ENCODE results near the gene FBN1. TPM values are rescaled to one million over a fixed set of nuclear protein-coding genes. Genes with fewer than 3 reads are reported as not detected.

The FBN1 gene
- total and polyA plus RNA-seq, 5 donors, result 17.9 to 101 (median 63.1) TPM

DNA sequence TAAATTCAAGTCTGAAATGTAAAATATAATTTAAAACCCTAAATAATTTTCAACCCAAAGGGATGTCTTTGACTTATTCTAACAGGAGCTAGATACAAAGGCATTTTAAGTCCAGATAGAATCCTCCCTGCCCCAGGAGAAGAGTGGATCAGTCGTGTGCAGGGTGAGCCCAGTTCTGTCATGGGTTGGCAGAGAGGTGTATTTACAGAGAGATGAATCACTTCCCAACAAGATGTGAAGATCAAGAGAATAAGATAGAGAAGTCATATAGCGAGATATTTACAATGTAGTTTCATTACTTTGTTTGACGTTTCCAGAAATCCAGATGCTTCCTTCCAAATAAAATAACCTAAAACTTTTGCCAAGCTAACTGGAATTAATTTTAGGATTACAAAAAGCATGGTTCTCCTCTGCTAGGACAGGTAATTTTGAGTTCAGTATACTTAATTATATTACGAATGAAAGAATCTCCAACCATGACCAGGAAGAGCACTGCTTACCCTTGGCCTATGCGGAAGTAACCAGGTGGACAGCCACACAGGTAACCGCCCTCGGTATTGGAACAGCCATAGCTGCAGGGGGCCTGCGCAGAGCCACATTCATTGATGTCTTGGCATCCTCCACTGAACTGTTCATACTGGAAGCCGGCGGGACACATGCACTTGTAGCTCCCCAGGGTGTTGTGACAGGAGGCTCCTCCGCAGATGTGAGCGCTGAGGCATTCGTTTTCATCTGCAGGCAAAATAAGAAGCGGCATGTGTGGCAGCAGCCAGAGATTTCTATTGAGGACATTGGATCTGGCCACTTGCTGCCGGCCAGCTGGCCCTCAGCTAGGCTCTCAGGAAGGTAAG is 230.2 kb downstream of the FBN1 start:
- no peak overlapping the region for H3K4me3 ChIP-seq (ENCODE audit: low read length)
- H3K4me1 ChIP-seq (ENCODE audit: control insufficient read depth, insufficient read depth, low read length), result peaks cover 2% of the 10 kb centered on the region
- intact Hi-C loops (cut with DNase I), result no loop called here
- ATAC-seq (no peak), DNase-seq (no peak)
- H3K27ac ChIP-seq (ENCODE audit: low read length), result peak overlapping the region; percentile 50
- H3K27me3 ChIP-seq (ENCODE audit: control insufficient read depth, insufficient read depth), result no peaks in the 10 kb centered on the region
- WGBS, result 85% methylated on average over 15 of the region's 15 CpGs
- H3K9me3 ChIP-seq (ENCODE audit: control insufficient read depth, low read length), result no peaks in the 10 kb centered on the region

DNA sequence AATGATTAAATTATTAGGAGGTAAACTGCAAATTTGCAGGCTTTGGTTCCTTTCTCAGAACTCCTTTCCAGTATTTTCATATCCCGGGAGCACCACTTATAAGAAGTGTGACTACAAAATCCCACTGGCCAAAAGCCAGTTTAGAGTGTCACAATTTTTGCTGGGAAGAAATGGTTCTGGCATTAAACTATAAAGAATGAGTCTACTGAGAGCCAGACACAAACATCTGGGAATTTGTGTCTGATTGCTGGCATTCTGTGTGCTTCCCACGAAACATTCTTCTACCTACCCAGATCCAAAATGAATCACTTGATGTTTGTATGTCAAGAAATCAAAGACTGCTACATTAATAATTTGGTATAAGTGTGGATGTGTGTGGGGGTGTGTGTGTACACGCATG is 231.5 kb downstream of the FBN1 start:
- Histone ChIP-seq H3K4me3 (ENCODE audit: low read length) (no peak overlapping the region), H3K9me3 (ENCODE audit: control insufficient read depth, low read length) (no peaks in the 10 kb centered on the region), H3K4me1 (ENCODE audit: control insufficient read depth, insufficient read depth, low read length) (no peaks in the 10 kb centered on the region), H3K27me3 (ENCODE audit: control insufficient read depth, insufficient read depth) (no peaks in the 10 kb centered on the region), H3K27ac (ENCODE audit: low read length) (no peak overlapping the region)
- intact Hi-C loops (cut with DNase I), result no loop called here
- DNase-seq, result no peak
- ATAC-seq, result peak; percentile 30 to 63
- WGBS, result 61% methylated on average over 3 of the region's 3 CpGs

DNA sequence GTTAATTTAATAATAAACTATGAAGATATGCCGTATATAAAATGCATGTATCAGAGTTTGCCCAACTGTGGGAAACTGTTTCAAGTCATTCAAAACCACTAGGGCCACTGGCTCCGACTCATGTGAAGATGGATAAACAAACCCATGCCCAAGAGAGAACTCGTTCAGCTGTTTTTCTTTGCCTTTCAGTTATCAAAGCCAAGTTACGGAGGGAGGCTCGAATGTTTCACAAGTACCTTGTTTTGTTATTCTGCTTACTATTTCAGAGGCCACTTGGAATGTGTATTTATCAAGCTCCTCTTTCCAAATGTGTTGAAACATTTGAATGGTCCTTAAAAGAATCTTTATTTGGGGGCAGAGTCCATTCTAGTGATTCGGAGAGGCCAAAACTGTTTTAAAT is 232.2 kb downstream of the FBN1 start:
- Histone ChIP-seq H3K27me3 (ENCODE audit: control insufficient read depth, insufficient read depth) (no peaks in the 10 kb centered on the region), H3K9me3 (ENCODE audit: control insufficient read depth, low read length) (no peaks in the 10 kb centered on the region), H3K4me1 (ENCODE audit: control insufficient read depth, insufficient read depth, low read length) (no peaks in the 10 kb centered on the region), H3K27ac (ENCODE audit: low read length) (no peak overlapping the region), H3K4me3 (ENCODE audit: low read length) (no peak overlapping the region)
- DNase-seq (peak in 1 of 3 donors; percentile 54), ATAC-seq (peak; percentile 39 to 64)
- WGBS, result 61% methylated on average over 6 of the region's 6 CpGs
- intact Hi-C loops (cut with DNase I), result no loop called here

GRCh38 chr15:48411971-48412591 is 233.4 kb downstream of the FBN1 start:
- H3K27ac ChIP-seq (ENCODE audit: low read length), result peak overlapping the region; percentile 39
- peak; percentile 85 to 87 for ATAC-seq

GRCh38 chr15:48409623-48410022 is 235.9 kb downstream of the FBN1 start:
- no peaks in the 10 kb centered on the region for H3K9me3 ChIP-seq (ENCODE audit: control insufficient read depth, low read length)
- 88% methylated on average over 2 of the region's 2 CpGs for WGBS
- H3K4me1 ChIP-seq (ENCODE audit: control insufficient read depth, insufficient read depth, low read length), result no peaks in the 10 kb centered on the region
- DNase-seq (no peak), ATAC-seq (no peak)
- H3K27me3 ChIP-seq (ENCODE audit: control insufficient read depth, insufficient read depth), result no peaks in the 10 kb centered on the region
- intact Hi-C loops (cut with DNase I), result no loop called here
- H3K27ac ChIP-seq (ENCODE audit: low read length), result no peak overlapping the region
- no peak overlapping the region for H3K4me3 ChIP-seq (ENCODE audit: low read length)

More at GRCh38 chr15:48411971-48412591, 233.4 kb downstream of the FBN1 start:
- 44% methylated on average over 6 of the region's 6 CpGs for WGBS
- Histone ChIP-seq H3K9me3 (ENCODE audit: control insufficient read depth, low read length) (no peaks in the 10 kb centered on the region), H3K4me1 (ENCODE audit: control insufficient read depth, insufficient read depth, low read length) (no peaks in the 10 kb centered on the region), H3K27me3 (ENCODE audit: control insufficient read depth, insufficient read depth) (no peaks in the 10 kb centered on the region), H3K4me3 (ENCODE audit: low read length) (no peak overlapping the region)
- DNase-seq, result peak in 1 of 3 donors; percentile 66
- intact Hi-C loops (cut with DNase I), result no loop called here

DNA sequence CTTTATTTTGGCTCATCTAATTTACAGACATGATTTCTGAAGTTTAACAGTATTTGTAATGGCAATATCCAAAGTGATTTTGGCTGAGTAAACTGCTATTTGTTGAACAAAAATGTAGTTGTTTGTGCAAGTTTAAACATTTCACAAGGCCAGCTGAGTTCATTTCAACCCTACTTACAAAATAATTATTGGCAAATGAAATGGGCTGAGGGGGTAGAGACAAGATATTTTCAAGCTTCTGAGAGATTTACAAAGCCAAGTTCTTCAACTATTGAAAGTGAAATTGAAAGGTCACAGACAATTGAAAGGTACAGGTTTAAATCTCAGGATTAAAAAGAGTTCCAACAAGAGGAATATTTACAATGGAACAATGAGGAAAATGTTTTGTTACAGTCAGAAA is 237.2 kb downstream of the FBN1 start:
- Histone ChIP-seq H3K27ac (ENCODE audit: low read length) (no peak overlapping the region), H3K4me1 (ENCODE audit: control insufficient read depth, insufficient read depth, low read length) (no peaks in the 10 kb centered on the region), H3K4me3 (ENCODE audit: low read length) (no peak overlapping the region), H3K27me3 (ENCODE audit: control insufficient read depth, insufficient read depth) (no peaks in the 10 kb centered on the region), H3K9me3 (ENCODE audit: control insufficient read depth, low read length) (no peaks in the 10 kb centered on the region)
- no peak for DNase-seq
- no peak for ATAC-seq
- intact Hi-C loops (cut with DNase I), result no loop called here

DNA sequence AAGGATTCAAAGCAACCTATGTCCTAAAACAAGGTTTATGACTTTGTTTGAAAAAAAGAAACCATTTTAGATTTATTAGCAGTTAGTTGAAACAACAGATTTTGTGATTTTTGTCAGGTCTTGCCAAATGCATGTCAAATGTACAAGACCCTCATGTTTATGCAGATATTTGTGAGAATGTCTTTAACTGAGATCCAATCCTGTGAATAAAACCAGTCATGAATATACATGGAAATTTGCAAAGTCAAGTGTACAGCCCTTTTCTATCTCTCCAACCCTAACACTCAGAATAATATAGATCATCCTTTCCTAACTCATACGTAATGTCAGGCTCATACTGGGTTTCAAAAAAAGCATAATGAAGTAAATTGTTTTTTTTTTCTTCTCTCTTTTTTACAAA is 237.9 kb downstream of the FBN1 start:
- no peaks in the 10 kb centered on the region for H3K27me3 ChIP-seq (ENCODE audit: control insufficient read depth, insufficient read depth)
- ATAC-seq (no peak), DNase-seq (no peak)
- WGBS, result 63% methylated on average over 1 of the region's 1 CpG
- no peaks in the 10 kb centered on the region for H3K9me3 ChIP-seq (ENCODE audit: control insufficient read depth, low read length)
- H3K4me3 ChIP-seq (ENCODE audit: low read length), result no peak overlapping the region
- H3K27ac ChIP-seq (ENCODE audit: low read length), result no peak overlapping the region
- H3K4me1 ChIP-seq (ENCODE audit: control insufficient read depth, insufficient read depth, low read length), result no peaks in the 10 kb centered on the region
- intact Hi-C loops (cut with DNase I), result no loop called here

DNA sequence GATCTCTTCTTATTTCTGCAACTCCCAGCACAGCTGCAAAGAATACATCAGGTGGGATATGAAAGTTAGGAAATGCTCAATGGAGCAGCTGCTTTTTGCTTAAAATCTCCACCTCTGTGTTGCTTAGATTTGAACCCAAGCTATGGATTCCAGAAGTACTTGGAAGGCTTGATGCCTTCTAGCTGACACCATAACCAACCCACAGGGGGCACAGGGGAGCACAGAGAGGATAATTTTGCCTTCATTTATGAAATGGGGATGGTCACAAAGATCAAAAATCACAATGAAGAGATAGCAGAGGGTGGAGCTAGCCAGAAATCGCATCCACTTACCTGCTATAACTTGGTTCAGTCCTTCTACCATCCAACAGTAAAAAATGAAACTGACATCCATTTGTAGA is 238.6 kb downstream of the FBN1 start:
- intact Hi-C loops (cut with DNase I), result no loop called here
- no peaks in the 10 kb centered on the region for H3K27me3 ChIP-seq (ENCODE audit: control insufficient read depth, insufficient read depth)
- ATAC-seq, result no peak
- H3K9me3 ChIP-seq (ENCODE audit: control insufficient read depth, low read length), result no peaks in the 10 kb centered on the region
- H3K4me1 ChIP-seq (ENCODE audit: control insufficient read depth, insufficient read depth, low read length), result no peaks in the 10 kb centered on the region
- no peak overlapping the region for H3K4me3 ChIP-seq (ENCODE audit: low read length)
- no peak overlapping the region for H3K27ac ChIP-seq (ENCODE audit: low read length)
- WGBS, result 100% methylated on average over 1 of the region's 1 CpG
- DNase-seq, result no peak

GRCh38 chr15:48406266-48406891 is 239.1 kb downstream of the FBN1 start:
- ATAC-seq (peak; percentile 26 to 45), DNase-seq (no peak)
- WGBS, result 73% methylated on average over 8 of the region's 8 CpGs
- intact Hi-C loops (cut with DNase I), result no loop called here
- no peak overlapping the region for H3K4me3 ChIP-seq (ENCODE audit: low read length)
- H3K9me3 ChIP-seq (ENCODE audit: control insufficient read depth, low read length), result no peaks in the 10 kb centered on the region
- no peaks in the 10 kb centered on the region for H3K27me3 ChIP-seq (ENCODE audit: control insufficient read depth, insufficient read depth)
- no peak overlapping the region for H3K27ac ChIP-seq (ENCODE audit: low read length)
- H3K4me1 ChIP-seq (ENCODE audit: control insufficient read depth, insufficient read depth, low read length), result no peaks in the 10 kb centered on the region

DNA sequence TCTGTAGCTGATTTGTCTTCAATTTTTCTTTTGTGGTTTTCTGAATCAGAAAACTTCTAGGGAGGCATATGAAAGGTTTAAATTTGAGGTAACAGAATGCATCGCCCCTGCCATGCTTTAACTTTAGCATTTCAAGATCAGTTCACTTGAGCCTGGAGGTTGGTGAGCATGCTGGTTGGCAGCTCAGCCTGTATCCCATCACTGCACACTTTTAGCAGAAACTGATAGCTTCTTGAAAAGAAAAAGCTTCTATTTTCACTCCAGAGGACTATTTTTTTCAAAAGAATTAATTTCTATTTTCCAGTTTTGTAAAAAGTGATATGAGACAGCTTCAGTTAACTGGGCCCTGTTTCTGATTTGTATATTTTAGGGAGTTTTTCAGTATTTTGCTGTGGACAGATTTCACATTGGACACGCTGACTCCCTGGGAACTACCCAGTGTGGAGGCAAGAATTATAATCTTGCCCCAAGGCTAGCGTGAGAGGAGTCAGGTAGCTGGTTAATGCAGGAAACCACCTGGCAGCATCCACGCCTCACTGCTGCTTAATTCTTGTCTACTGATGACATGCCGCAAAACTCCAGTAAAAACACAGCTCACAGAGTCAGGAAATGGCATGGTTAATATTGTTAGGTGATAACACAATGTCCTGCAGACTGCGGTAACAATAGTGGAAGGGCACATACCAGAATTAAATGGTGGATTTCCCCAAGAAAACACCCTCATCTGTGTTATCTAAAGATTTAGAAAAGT is 242.9 kb downstream of the FBN1 start:
- no peak for DNase-seq
- no peaks in the 10 kb centered on the region for H3K27me3 ChIP-seq (ENCODE audit: control insufficient read depth, insufficient read depth)
- H3K27ac ChIP-seq (ENCODE audit: low read length), result no peak overlapping the region
- H3K4me3 ChIP-seq (ENCODE audit: low read length), result no peak overlapping the region
- H3K4me1 ChIP-seq (ENCODE audit: control insufficient read depth, insufficient read depth, low read length), result no peaks in the 10 kb centered on the region
- WGBS, result 71% methylated on average over 6 of the region's 6 CpGs
- no peaks in the 10 kb centered on the region for H3K9me3 ChIP-seq (ENCODE audit: control insufficient read depth, low read length)
- intact Hi-C loops (cut with DNase I), result no loop called here
- no peak for ATAC-seq

- ATAC-seq, result no peak
- no peak overlapping the region for H3K27ac ChIP-seq (ENCODE audit: low read length)
Measured at GRCh38 chr15:48400086-48400485, 245.4 kb downstream of the FBN1 start.

More at GRCh38 chr15:48400086-48400485, 245.4 kb downstream of the FBN1 start:
- Histone ChIP-seq H3K9me3 (ENCODE audit: control insufficient read depth, low read length) (no peaks in the 10 kb centered on the region), H3K4me1 (ENCODE audit: control insufficient read depth, insufficient read depth, low read length) (peaks cover 9% of the 10 kb centered on the region), H3K27me3 (ENCODE audit: control insufficient read depth, insufficient read depth) (no peaks in the 10 kb centered on the region), H3K4me3 (ENCODE audit: low read length) (no peak overlapping the region)
- no peak for DNase-seq
- 56% methylated on average over 2 of the region's 2 CpGs for WGBS
- intact Hi-C loops (cut with DNase I), result no loop called here
